Mesodermal cell (in vitro differentiated cells): ENCODE results near the gene EVA1C.
"Not testable (repeated sequence)": the region's sequence is repeated elsewhere in the genome, so short reads cannot be mapped to it uniquely, and the experiment has no call there.

ENCODE experiments used
- H3K27ac ChIP-seq: 2 replicates; pipeline ENCODE4 v1.7.0; 2013; ENCODE audit warnings: mild to moderate bottlenecking, low read depth, low read length, moderate library complexity; ENCODE audit not compliant: severe bottlenecking
- H3K36me3 ChIP-seq: 2 replicates; pipeline ENCODE4 v1.7.1; 2013; ENCODE audit warnings: mild to moderate bottlenecking, low read length, moderate library complexity; ENCODE audit not compliant: control insufficient read depth, insufficient read depth
- H3K4me1 ChIP-seq: one replicate; pipeline ENCODE4 v1.7.1; 2013; ENCODE audit warnings: mild to moderate bottlenecking, low read length; ENCODE audit not compliant: insufficient read depth, control insufficient read depth, poor library complexity, severe bottlenecking
- H3K4me3 ChIP-seq: 2 replicates; pipeline ENCODE4 v1.7.0; 2013; ENCODE audit warnings: low read length, control low read depth, mild to moderate bottlenecking; ENCODE audit not compliant: insufficient read depth, poor library complexity, severe bottlenecking; ENCODE audit errors: extremely low read depth
- H3K9me3 ChIP-seq: 2 replicates; pipeline ENCODE4 v1.7.1; 2013; ENCODE audit warnings: mild to moderate bottlenecking, low read length, moderate library complexity; ENCODE audit not compliant: control insufficient read depth
- WGBS, 2 experiments: methylation state at CpG; one replicate each; pipeline ENCODE4 v1.1.5; 2013; ENCODE audit warnings: missing lambda C conversion rate in 2 of 2; ENCODE audit not compliant: insufficient coverage in 2 of 2; 5-methylcytosine and 5-hydroxymethylcytosine counted together

EVA1C gene

DNA sequence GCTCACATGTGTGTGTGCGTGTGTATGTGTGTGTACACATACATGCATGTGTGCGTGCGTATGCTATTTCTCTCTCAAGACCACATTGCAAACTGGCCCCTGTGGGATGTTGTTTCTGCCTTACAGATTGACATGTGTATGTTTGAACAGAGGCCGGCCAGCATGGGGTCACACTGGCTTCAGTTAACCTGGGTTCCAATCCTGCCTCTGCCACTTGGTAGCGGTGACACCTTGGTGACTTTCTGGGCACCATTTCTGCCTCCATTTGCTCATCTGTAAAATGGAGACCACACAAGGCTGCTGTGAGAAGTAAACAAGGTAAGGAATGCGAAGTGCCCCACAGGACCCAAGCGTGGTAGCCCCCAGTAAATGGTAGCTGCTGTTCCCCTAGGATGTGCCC, 121.1 kb downstream of the EVA1C start:
- Histone ChIP-seq H3K4me1 (no peaks in the 10 kb centered on the region), H3K36me3 (no peaks in the 10 kb centered on the region), H3K27ac (no peak overlapping the region), H3K9me3 (no peaks in the 10 kb centered on the region), H3K4me3 (no peak overlapping the region)
- 90 to 93% methylated on average over 3 to 7 of the region's 7 CpGs for WGBS, 2 experiments

GRCh38 chr21:32534113-32534512, 121.6 kb downstream of the EVA1C start:
- no peaks in the 10 kb centered on the region for H3K9me3 ChIP-seq
- H3K27ac ChIP-seq: no peak overlapping the region
- no peaks in the 10 kb centered on the region for H3K36me3 ChIP-seq
- no peaks in the 10 kb centered on the region for H3K4me1 ChIP-seq
- no peak overlapping the region for H3K4me3 ChIP-seq
- WGBS, 2 experiments: 85 to 91% methylated on average over 4 to 6 of the region's 8 CpGs

GRCh38 chr21:32535612-32536011, 123.1 kb downstream of the EVA1C start:
- no peaks in the 10 kb centered on the region for H3K4me1 ChIP-seq
- H3K36me3 ChIP-seq: no peaks in the 10 kb centered on the region
- WGBS, 2 experiments: 88 to 90% methylated on average over 6 of the region's 7 CpGs
- H3K4me3 ChIP-seq: no peak overlapping the region
- H3K27ac ChIP-seq: no peak overlapping the region
- H3K9me3 ChIP-seq: no peaks in the 10 kb centered on the region

DNA sequence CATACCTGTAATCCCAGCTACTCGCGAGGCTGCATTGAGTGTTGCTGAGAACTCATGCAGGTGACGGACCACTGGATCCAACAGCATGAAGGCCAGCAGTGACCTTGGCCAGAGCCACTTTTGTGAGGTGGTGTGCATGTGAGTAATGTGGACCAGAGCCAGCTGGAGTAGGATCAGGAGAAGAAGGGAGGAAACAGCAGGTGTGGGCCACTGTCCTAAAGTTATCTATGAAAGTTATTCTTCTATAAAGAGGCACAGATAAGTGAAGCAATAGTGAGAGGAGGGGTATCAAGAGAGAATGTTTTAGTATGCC, 125.0 kb downstream of the EVA1C start:
- Histone ChIP-seq H3K4me3 (no peak overlapping the region), H3K27ac (no peak overlapping the region), H3K36me3 (no peaks in the 10 kb centered on the region), H3K4me1 (no peaks in the 10 kb centered on the region), H3K9me3 (no peaks in the 10 kb centered on the region)
- WGBS, 2 experiments: 86% methylated on average over 3 of the region's 3 CpGs; no CpG with 5 or more reads in 1 of the 2 experiments

- Histone ChIP-seq H3K9me3 (no peaks in the 10 kb centered on the region), H3K4me1 (no peaks in the 10 kb centered on the region), H3K27ac (no peak overlapping the region), H3K4me3 (no peak overlapping the region), H3K36me3 (no peaks in the 10 kb centered on the region)
- 68 to 77% methylated on average over 5 to 8 of the region's 11 CpGs for WGBS, 2 experiments
Observed at GRCh38 chr21:32538147-32538792, 125.8 kb downstream of the EVA1C start.

DNA sequence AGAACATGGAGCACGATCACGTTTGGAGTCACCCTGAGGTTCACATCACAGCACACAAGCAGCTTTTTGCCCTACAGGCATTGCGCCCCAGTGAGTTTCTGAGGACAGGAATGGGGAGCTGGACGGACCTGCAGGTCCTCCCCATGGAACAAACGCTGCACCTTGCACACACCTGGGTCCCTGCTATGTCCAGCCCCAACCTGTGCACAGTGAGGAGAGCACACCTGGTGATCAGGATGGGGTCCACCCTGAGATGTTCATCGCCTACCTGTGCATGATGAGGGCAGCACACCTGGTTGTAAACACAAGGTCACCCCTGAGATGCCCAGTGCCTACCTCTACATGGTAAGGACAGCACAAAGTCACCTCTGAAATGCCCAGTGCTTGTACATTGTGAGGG, 126.9 kb downstream of the EVA1C start:
- Histone ChIP-seq H3K9me3 (no peaks in the 10 kb centered on the region), H3K4me3 (no peak overlapping the region), H3K4me1 (no peaks in the 10 kb centered on the region), H3K27ac (no peak overlapping the region), H3K36me3 (no peaks in the 10 kb centered on the region)
- 85 to 86% methylated on average over 4 to 6 of the region's 6 CpGs for WGBS, 2 experiments

DNA sequence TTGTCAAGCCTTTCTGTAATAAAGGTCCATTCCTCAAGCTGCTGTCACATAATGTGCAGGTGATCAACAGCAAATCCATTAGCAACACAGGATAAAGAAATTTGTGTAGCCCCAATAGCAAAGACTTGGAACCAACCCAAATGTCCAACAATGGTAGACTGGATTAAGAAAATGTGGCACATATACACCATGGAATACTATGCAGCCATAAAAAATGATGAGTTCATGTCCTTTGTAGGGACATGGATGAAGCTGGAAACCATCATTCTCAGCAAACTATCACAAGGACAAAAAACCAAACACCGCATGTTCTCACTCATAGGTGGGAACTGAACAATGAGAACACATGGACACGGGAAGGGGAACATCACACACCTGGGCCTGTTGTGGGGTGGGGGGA, 130.6 kb downstream of the EVA1C start:
- no CpG with 5 or more reads among the region's 2 CpGs for WGBS, 2 experiments
- not testable (repeated sequence) for H3K9me3 ChIP-seq

DNA sequence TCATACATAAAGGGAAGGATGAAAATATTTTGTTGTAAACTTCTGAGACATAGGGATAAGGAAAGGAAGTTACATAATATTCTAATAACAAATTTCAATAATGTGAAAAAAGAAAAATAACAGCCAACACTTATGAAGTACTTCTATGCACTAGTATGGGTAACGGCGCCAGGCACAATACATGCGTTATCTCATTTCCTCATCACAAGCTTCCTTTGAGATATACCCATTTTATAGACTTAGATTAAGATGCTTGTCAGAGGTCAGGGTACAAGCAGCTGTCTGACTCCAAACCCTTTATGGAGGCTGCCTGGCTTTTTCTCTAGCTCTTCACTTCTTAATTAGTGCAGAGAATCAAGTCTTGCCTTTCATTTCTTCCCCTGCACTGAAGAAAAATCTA, 131.5 kb downstream of the EVA1C start:
- Histone ChIP-seq H3K4me1 (no peaks in the 10 kb centered on the region), H3K4me3 (no peak overlapping the region), H3K9me3 (no peaks in the 10 kb centered on the region), H3K36me3 (no peaks in the 10 kb centered on the region), H3K27ac (no peak overlapping the region)
- 60 to 63% methylated on average over 1 to 2 of the region's 3 CpGs for WGBS, 2 experiments

More for the DNA sequence above, 130.6 kb downstream of the EVA1C start:
- H3K4me1 ChIP-seq, H3K27ac ChIP-seq, H3K4me3 ChIP-seq, H3K36me3 ChIP-seq: not testable (repeated sequence)

GRCh38 chr21:32544697-32545096, 132.2 kb downstream of the EVA1C start:
- Histone ChIP-seq H3K9me3 (no peaks in the 10 kb centered on the region), H3K27ac (no peak overlapping the region), H3K36me3 (no peaks in the 10 kb centered on the region), H3K4me1 (no peaks in the 10 kb centered on the region), H3K4me3 (no peak overlapping the region)
- 93 to 100% methylated on average over 3 of the region's 4 CpGs for WGBS, 2 experiments

DNA sequence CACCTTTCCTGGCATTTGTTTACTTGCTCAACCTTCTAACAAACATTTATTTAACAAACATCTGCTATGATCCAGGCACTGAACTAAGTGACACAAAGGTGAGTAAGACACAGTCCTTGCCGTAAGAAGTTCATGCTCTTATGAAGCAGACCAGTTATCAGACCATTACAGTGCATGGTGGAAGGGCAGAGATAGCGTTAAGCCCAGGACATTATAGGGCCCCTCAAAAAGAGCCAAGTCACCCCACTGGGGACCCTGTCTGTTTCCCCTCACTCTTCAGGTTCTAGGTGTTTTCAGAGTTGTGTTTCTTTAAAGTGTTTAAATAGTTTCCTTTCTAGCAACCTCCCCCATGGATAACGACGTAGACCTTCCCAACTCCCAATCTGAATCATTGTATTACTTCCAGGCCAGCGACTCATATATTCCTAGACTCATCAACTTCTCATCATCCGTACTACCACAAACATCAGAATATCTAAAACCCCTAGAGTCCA, 133.5 kb downstream of the EVA1C start:
- H3K4me1 ChIP-seq: no peaks in the 10 kb centered on the region
- H3K36me3 ChIP-seq: no peaks in the 10 kb centered on the region
- no peak overlapping the region for H3K4me3 ChIP-seq
- no peak overlapping the region for H3K27ac ChIP-seq
- H3K9me3 ChIP-seq: no peaks in the 10 kb centered on the region
- WGBS, 2 experiments: 90 to 95% methylated on average over 5 to 6 of the region's 6 CpGs

DNA sequence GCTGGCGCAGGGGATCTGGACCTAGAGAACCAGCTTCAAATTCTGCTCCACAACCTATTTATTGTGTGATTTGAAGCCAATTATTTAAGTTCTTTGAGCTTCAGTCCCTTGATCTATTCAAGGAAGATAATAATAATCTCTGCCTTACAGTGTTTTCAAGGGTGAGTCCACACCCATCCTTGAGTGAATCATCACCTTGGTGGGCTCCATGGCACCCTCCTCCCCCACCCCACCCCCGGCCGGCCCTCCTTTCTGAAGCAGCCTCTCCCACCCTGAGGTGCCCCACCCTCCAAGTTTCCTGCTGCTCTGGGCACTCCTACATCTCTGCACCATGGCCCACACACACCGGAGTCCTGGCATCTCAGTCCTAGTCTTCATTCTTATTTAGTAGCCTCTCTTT, 134.5 kb downstream of the EVA1C start:
- Histone ChIP-seq H3K9me3 (no peaks in the 10 kb centered on the region), H3K4me3 (no peak overlapping the region), H3K4me1 (no peaks in the 10 kb centered on the region), H3K36me3 (no peaks in the 10 kb centered on the region), H3K27ac (no peak overlapping the region)
- WGBS, 2 experiments: 91 to 100% methylated on average over 1 of the region's 4 CpGs
